Body of pancreas (tissue), 4 donors: ENCODE data around the gene PNKD. TPM values are rescaled to one million over a fixed set of nuclear protein-coding genes. Genes with fewer than 3 reads are reported as not detected.
"Not testable (repeated sequence)": the region's sequence is repeated elsewhere in the genome, so short reads cannot be mapped to it uniquely, and the experiment has no call there.

Experiments
- ATAC-seq: fragments of 150-250 bp; one replicate; pipeline ENCODE4 v1.9.1; 2016
- DNase-seq, 4 donors: peaks; one replicate each; pipeline ENCODE4 v3.0.0-alpha.2; 2019
- H3K27ac ChIP-seq, 4 donors: fragments of 200-600 bp; sonication (generic); 1 replicate in 3 of 4; 2 replicates in 1 of 4; pipeline versions ENCODE4 v1.5.1 to v1.6.1; 2016 to 2019; ENCODE audit warnings: mild to moderate bottlenecking in 1 of 4, mixed read lengths in 1 of 4, moderate library complexity in 1 of 4
- H3K27me3 ChIP-seq, 2 donors: fragments of 200-600 bp; sonication (generic); one replicate each; pipeline ENCODE4 v1.6.0; 2016; ENCODE audit warnings: mild to moderate bottlenecking in 1 of 2
- H3K36me3 ChIP-seq, 2 donors: fragments of 200-600 bp; sonication (generic); replicated peaks in 1 of 2; 2 replicates each; pipeline ENCODE4 v1.5.1; 2016; ENCODE audit warnings: low read depth in 2 of 2; ENCODE audit not compliant: insufficient read depth in 1 of 2
- H3K4me1 ChIP-seq: fragments of 200-600 bp; sonication (generic); one replicate; pipeline ENCODE4 v1.6.0; 2016
- H3K4me3 ChIP-seq, 2 donors: fragments of 200-600 bp; sonication (generic); 1 replicate in 1 of 2; 2 replicates in 1 of 2; pipeline ENCODE4 v1.5.1; 2016 to 2019
- H3K9me3 ChIP-seq, 3 donors: fragments of 200-600 bp; sonication (generic); 1 replicate in 2 of 3; 2 replicates in 1 of 3; pipeline ENCODE4 v1.5.1; 2016
- POLR2A ChIP-seq, 3 donors: fragments of 450-650 bp; IDR thresholded peaks; one replicate each; pipeline ENCODE4 v1.6.1; 2016; ENCODE audit warnings: antibody characterized with exemption in 3 of 3, mild to moderate bottlenecking in 2 of 3
- WGBS, 2 donors: methylation state at CpG; one replicate each; pipeline ENCODE4 v1.1.5; 2017; 5-methylcytosine and 5-hydroxymethylcytosine counted together
- intact Hi-C: fragments of 100-400 bp; cut with DNase I; formaldehyde crosslinking; loops from one replicate; pipeline ENCODE4 v1.15.1; 2023
- total RNA-seq, 2 donors: library from RNA; depleted of rRNA; stranded (reverse); fragments of >200 nt; gene quantifications; one replicate each; pipeline ENCODE4 v1.1.0, GENCODE V29; 2016
- TF ChIP-seq, protein P1 (sequence below), 7 experiments: fragments of 450-650 bp in 4 of 7; fragments of 200-600 bp in 3 of 7; sonication (generic) in 3 of 7; IDR thresholded peaks; one replicate each; pipeline ENCODE4 v1.5.1; 2016 to 2019; ENCODE audit warnings: antibody characterized with exemption in 7 of 7

PNKD gene
- total RNA-seq, 2 donors from 2014 or later, result 17.1 to 21.3 TPM

DNA sequence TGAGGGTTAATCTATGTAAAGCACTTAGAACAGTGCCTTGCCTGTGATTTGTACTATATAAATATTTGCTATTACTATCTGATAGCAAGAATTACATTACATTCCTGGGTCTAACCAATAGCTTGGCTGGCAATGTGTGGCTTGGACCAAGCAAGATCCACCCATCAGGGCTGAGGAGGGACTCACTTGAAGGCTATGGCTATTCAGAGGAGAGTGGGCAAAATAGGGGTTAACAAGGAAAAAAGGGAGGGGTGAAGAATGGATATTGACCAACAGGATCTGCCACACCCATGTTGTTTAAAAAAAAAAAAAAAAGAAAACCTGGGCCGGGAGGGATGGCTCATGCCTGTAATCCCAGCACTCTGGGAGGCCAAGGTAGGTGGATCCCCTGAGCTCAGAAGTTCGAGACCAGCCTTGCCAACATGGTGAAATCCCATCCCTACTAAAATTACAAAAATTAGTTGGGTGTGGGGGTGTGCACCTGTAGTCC lies 42.0 kb downstream of the PNKD start:
- intact Hi-C loops, result no loop called here
- TF ChIP-seq, protein P1, sequence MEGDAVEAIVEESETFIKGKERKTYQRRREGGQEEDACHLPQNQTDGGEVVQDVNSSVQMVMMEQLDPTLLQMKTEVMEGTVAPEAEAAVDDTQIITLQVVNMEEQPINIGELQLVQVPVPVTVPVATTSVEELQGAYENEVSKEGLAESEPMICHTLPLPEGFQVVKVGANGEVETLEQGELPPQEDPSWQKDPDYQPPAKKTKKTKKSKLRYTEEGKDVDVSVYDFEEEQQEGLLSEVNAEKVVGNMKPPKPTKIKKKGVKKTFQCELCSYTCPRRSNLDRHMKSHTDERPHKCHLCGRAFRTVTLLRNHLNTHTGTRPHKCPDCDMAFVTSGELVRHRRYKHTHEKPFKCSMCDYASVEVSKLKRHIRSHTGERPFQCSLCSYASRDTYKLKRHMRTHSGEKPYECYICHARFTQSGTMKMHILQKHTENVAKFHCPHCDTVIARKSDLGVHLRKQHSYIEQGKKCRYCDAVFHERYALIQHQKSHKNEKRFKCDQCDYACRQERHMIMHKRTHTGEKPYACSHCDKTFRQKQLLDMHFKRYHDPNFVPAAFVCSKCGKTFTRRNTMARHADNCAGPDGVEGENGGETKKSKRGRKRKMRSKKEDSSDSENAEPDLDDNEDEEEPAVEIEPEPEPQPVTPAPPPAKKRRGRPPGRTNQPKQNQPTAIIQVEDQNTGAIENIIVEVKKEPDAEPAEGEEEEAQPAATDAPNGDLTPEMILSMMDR (IDR thresholded peaks at IDR 0.05), result no peak
- no peak for TF ChIP-seq POLR2A (IDR thresholded peaks at IDR 0.05)
- Histone ChIP-seq H3K27me3 (no peaks in the 10 kb centered on the region), H3K36me3 (no peaks in the 10 kb centered on the region), H3K4me1 (peaks cover 33% of the 10 kb centered on the region), H3K27ac (peak overlapping the region in 3 of 4 donors; percentile 52 to 78 (median 53)), H3K9me3 (no peaks in the 10 kb centered on the region), H3K4me3 (no peak overlapping the region)
- DNase-seq, result peak in 1 of 4 donors; percentile 12
- 49 to 51% methylated on average over 2 of the region's 2 CpGs for WGBS, 2 donors
- peak; percentile 53 for ATAC-seq

DNA sequence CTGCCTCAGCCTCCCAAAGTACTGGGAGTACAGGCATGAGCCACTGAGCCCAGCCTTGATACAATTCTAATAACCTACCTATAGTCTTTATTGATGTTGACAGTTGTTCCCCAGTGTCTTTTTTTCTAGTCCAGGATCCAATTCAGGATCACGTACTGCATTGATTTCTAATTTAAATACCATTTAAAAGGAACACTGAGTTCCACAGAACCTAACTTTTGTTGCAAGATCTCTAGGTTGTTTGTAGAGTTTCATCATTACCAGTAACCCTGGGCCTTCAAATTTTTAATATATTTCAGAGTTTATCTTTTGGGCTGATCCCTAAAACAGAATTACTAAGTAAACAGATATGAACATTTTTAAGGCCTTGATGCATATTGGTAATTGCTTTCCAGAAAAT lies 43.0 kb downstream of the PNKD start:
- H3K36me3 ChIP-seq, result no peaks in the 10 kb centered on the region
- H3K27ac ChIP-seq, result peak overlapping the region in 3 of 4 donors; percentile 52 to 78 (median 53)
- no peak overlapping the region for H3K4me3 ChIP-seq
- WGBS, 2 donors, result 50 to 58% methylated on average over 1 of the region's 1 CpG
- H3K4me1 ChIP-seq, result peaks cover 30% of the 10 kb centered on the region
- no peaks in the 10 kb centered on the region for H3K9me3 ChIP-seq
- no peak for TF ChIP-seq POLR2A (IDR thresholded peaks at IDR 0.05)
- TF ChIP-seq, protein P1 (IDR thresholded peaks at IDR 0.05), result no peak
- no peak for DNase-seq
- intact Hi-C loops, result no loop called here
- H3K27me3 ChIP-seq, result no peaks in the 10 kb centered on the region
- ATAC-seq, result no peak

DNA sequence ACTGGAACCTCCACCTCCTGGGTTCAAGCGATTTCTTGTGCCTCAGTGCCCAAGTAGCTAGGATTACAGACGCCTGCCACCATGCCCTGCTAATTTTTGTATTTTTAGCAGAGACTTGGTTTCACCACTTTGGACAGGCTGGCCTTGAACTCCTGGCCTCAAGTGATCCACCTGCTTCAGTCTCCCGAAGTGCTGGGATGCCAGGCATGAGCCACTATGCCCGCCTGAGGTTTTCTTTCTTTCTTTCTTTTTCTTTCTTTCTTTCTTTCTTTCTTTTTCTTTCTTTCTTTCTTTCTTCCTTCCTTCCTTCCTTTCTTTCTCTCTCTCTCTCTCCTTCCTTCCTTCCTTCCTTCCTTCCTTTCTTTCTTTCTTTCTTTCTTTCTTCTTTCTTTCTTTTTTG lies 44.4 kb downstream of the PNKD start:
- DNase-seq, ATAC-seq, H3K9me3 ChIP-seq, H3K36me3 ChIP-seq, H3K4me3 ChIP-seq, H3K27me3 ChIP-seq, intact Hi-C loops: not testable (repeated sequence)
- Histone ChIP-seq H3K4me1 (peaks cover 30% of the 10 kb centered on the region), H3K27ac (peak overlapping the region in 1 of 4 donors; percentile 78)
- WGBS, 2 donors, result 73 to 87% methylated on average over 4 of the region's 4 CpGs

DNA sequence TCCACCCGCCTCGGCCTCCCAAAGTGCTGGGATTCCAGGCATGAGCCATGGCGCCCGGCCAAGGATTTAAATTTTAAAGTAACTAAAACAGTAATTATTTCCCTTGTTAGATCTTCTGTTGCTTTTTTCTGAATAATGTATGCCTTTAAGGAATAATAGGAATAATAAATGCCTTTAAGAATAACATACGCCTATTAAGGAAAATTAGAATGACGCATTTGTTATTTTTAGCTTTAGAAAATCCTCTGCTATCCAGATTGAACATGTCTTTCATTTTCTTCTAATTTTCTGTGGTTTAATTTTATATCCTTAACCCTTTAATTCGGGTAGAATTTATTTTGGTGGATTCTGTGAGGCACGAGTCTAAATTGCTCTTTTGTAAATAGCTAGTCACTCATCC lies 45.1 kb downstream of the PNKD start:
- ATAC-seq (no peak), DNase-seq (no peak)
- Histone ChIP-seq H3K36me3 (no peaks in the 10 kb centered on the region), H3K4me1 (peaks cover 30% of the 10 kb centered on the region), H3K27ac (no peak overlapping the region), H3K4me3 (no peak overlapping the region), H3K9me3 (no peaks in the 10 kb centered on the region), H3K27me3 (no peaks in the 10 kb centered on the region)
- intact Hi-C loops, result no loop called here
- 77 to 79% methylated on average over 8 of the region's 8 CpGs for WGBS, 2 donors
- TF ChIP-seq, protein P1 (IDR thresholded peaks at IDR 0.05), result no peak
- no peak for TF ChIP-seq POLR2A (IDR thresholded peaks at IDR 0.05)

DNA sequence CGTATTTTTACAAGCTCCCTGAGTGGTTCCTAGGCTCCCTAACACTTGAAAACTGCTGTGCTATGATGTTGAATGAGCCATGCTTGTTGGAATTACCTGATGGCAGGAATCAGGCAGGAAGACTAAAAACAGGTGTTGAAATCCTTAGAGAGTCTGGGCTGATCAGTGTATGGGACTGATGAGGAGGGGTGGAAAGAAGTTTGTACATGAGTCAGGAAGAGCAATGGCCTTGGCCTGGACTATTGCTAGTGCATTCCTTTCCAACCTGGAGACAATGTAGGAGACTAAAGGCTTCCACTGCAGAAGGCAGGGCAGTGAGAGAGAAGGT lies 46.9 kb downstream of the PNKD start:
- WGBS, 2 donors, result 64 to 100% methylated on average over 1 of the region's 1 CpG
- intact Hi-C loops, result no loop called here
- Histone ChIP-seq H3K27ac (no peak overlapping the region), H3K27me3 (no peaks in the 10 kb centered on the region), H3K36me3 (no peaks in the 10 kb centered on the region), H3K4me1 (peaks cover 16% of the 10 kb centered on the region), H3K9me3 (no peaks in the 10 kb centered on the region), H3K4me3 (no peak overlapping the region)
- DNase-seq (no peak), ATAC-seq (no peak)
- TF ChIP-seq POLR2A (IDR thresholded peaks at IDR 0.05), result no peak
- TF ChIP-seq, protein P1 (IDR thresholded peaks at IDR 0.05), result no peak
